BLaER1 treated with 17β-estradiol and CSF1 and Interleukin-3, amounts not matched to agents 10 nM and 100 nM (cell line): ENCODE data around the gene NFAM1.

Experiments
- H3K27ac ChIP-seq, 11 experiments: shearing (Covaris generic); formaldehyde crosslinking; 2 replicates each; pipeline ENCODE4 v1.8.1; 2022
- H3K27me3 ChIP-seq, 11 experiments: shearing (Covaris generic); formaldehyde crosslinking; 2 replicates each; pipeline ENCODE4 v1.8.1; 2022
- H3K36me3 ChIP-seq, 11 experiments: shearing (Covaris generic); formaldehyde crosslinking; 2 replicates each; pipeline ENCODE4 v1.8.1; 2022
- H3K4me1 ChIP-seq, 10 experiments: shearing (Covaris generic); formaldehyde crosslinking; 2 replicates each; pipeline ENCODE4 v1.8.1; 2022
- H3K4me2 ChIP-seq, 11 experiments: shearing (Covaris generic); formaldehyde crosslinking; 2 replicates each; pipeline ENCODE4 v1.8.1; 2022
- H3K4me3 ChIP-seq, 10 experiments: shearing (Covaris generic); formaldehyde crosslinking; 2 replicates each; pipeline ENCODE4 v1.8.1; 2022
- H3K9ac ChIP-seq, 11 experiments: shearing (Covaris generic); formaldehyde crosslinking; 2 replicates each; pipeline ENCODE4 v1.8.1; 2022
- H3K9me3 ChIP-seq, 11 experiments: shearing (Covaris generic); formaldehyde crosslinking; replicated peaks in 1 of 11; 2 replicates each; pipeline ENCODE4 v1.8.1; 2022
- H4K20me1 ChIP-seq, 11 experiments: shearing (Covaris generic); formaldehyde crosslinking; 2 replicates each; pipeline ENCODE4 v1.8.1; 2022
- Cebpa-rat ChIP-seq, 11 experiments: shearing (Covaris generic); IDR thresholded peaks; 2 replicates each; pipeline ENCODE4 v1.8.1; 2022

The NFAM1 gene

GRCh38 chr22:42376711-42377554 is 55.3 kb downstream of the NFAM1 start:
- H3K27ac ChIP-seq = no peak overlapping the region
- H3K9me3 ChIP-seq = no peaks in the 10 kb centered on the region
- H3K27me3 ChIP-seq = no peaks in the 10 kb centered on the region
- H4K20me1 ChIP-seq = peaks cover 0 to 14% (median 0%) of the 10 kb centered on the region in 11 experiments; a peak in 2 of 22 replicates
- peak overlapping the region in 9 of 11 experiments; percentile 2 to 91 (median 45); a peak in 11 of 22 replicates for H3K4me2 ChIP-seq
- H3K4me1 ChIP-seq = peaks cover 26 to 37% (median 30%) of the 10 kb centered on the region in 10 experiments
- H3K36me3 ChIP-seq = no peaks in the 10 kb centered on the region
- TF ChIP-seq Cebpa-rat (IDR thresholded peaks at IDR 0.05) = no peak
- no peak overlapping the region for H3K9ac ChIP-seq
- no peak overlapping the region for H3K4me3 ChIP-seq

GRCh38 chr22:42375982-42376381 is 56.2 kb downstream of the NFAM1 start:
- H3K27me3 ChIP-seq = no peaks in the 10 kb centered on the region
- H3K36me3 ChIP-seq = no peaks in the 10 kb centered on the region
- H3K4me1 ChIP-seq = peaks cover 26 to 43% (median 31%) of the 10 kb centered on the region in 10 experiments
- peaks cover 0 to 10% (median 0%) of the 10 kb centered on the region in 11 experiments; a peak in 2 of 22 replicates for H4K20me1 ChIP-seq
- no peaks in the 10 kb centered on the region for H3K9me3 ChIP-seq
- no peak overlapping the region for H3K27ac ChIP-seq
- no peak for TF ChIP-seq Cebpa-rat (IDR thresholded peaks at IDR 0.05)
- no peak overlapping the region; a peak in 1 of 22 replicates for H3K9ac ChIP-seq
- H3K4me2 ChIP-seq = peak overlapping the region in 10 of 11 experiments; percentile 2 to 91 (median 43); a peak in 21 of 22 replicates
- no peak overlapping the region for H3K4me3 ChIP-seq

- TF ChIP-seq Cebpa-rat (IDR thresholded peaks at IDR 0.05) = no peak
These were observed 59.2 kb downstream of the NFAM1 start for GRCh38 chr22:42372976-42373375.

GRCh38 chr22:42371501-42371900 is 60.7 kb downstream of the NFAM1 start:
- H3K4me3 ChIP-seq = no peak overlapping the region
- H3K4me2 ChIP-seq = peak overlapping the region in 4 of 11 experiments; percentile 5 to 18 (median 12); a peak in 1 of 22 replicates
- no peak overlapping the region for H3K27ac ChIP-seq
- H3K27me3 ChIP-seq = peaks cover 25 to 26% (median 26%) of the 10 kb centered on the region in 11 experiments
- no peaks in the 10 kb centered on the region for H3K9me3 ChIP-seq
- peaks cover 0 to 24% (median 16%) of the 10 kb centered on the region in 11 experiments; a peak in 14 of 22 replicates for H4K20me1 ChIP-seq
- TF ChIP-seq Cebpa-rat (IDR thresholded peaks at IDR 0.05) = no peak
- peaks cover 41 to 63% (median 45%) of the 10 kb centered on the region in 10 experiments for H3K4me1 ChIP-seq
- no peak overlapping the region for H3K9ac ChIP-seq
- no peaks in the 10 kb centered on the region for H3K36me3 ChIP-seq

More at GRCh38 chr22:42372976-42373375, 59.2 kb downstream of the NFAM1 start:
- Histone ChIP-seq H3K9me3 (no peaks in the 10 kb centered on the region), H3K27ac (no peak overlapping the region), H3K4me3 (no peak overlapping the region), H3K9ac (no peak overlapping the region), H4K20me1 (peaks cover 0 to 10% (median 9%) of the 10 kb centered on the region in 11 experiments; a peak in 12 of 22 replicates), H3K4me1 (peaks cover 44 to 66% (median 49%) of the 10 kb centered on the region in 10 experiments), H3K36me3 (no peaks in the 10 kb centered on the region), H3K4me2 (no peak overlapping the region), H3K27me3 (peaks cover 10 to 11% (median 11%) of the 10 kb centered on the region in 11 experiments)

GRCh38 chr22:42371099-42371498 is 61.1 kb downstream of the NFAM1 start:
- peaks cover 29 to 30% (median 30%) of the 10 kb centered on the region in 11 experiments for H3K27me3 ChIP-seq
- peaks cover 37 to 61% (median 43%) of the 10 kb centered on the region in 10 experiments for H3K4me1 ChIP-seq
- no peaks in the 10 kb centered on the region for H3K36me3 ChIP-seq
- no peak overlapping the region for H3K9ac ChIP-seq
- H3K4me2 ChIP-seq = peak overlapping the region in 4 of 11 experiments; percentile 5 to 18 (median 12); a peak in 1 of 22 replicates
- no peak overlapping the region for H3K4me3 ChIP-seq
- TF ChIP-seq Cebpa-rat (IDR thresholded peaks at IDR 0.05) = no peak
- no peak overlapping the region for H3K27ac ChIP-seq
- peaks cover 0 to 27% (median 16%) of the 10 kb centered on the region in 11 experiments; a peak in 14 of 22 replicates for H4K20me1 ChIP-seq
- H3K9me3 ChIP-seq = no peaks in the 10 kb centered on the region

GRCh38 chr22:42369250-42370041 is 62.8 kb downstream of the NFAM1 start:
- Histone ChIP-seq H3K27ac (peak overlapping the region in 3 of 11 experiments; percentile 29 to 52 (median 35); a peak in 4 of 22 replicates), H3K4me1 (peaks cover 37 to 61% (median 43%) of the 10 kb centered on the region in 10 experiments), H3K9ac (peak overlapping the region in 10 of 11 experiments; percentile 54 to 71 (median 62); a peak in 19 of 22 replicates)

GRCh38 chr22:42368379-42369249 is 63.6 kb downstream of the NFAM1 start:
- peaks cover 35 to 56% (median 39%) of the 10 kb centered on the region in 10 experiments for H3K4me1 ChIP-seq
- TF ChIP-seq Cebpa-rat (IDR thresholded peaks at IDR 0.05) = no peak
- H3K9me3 ChIP-seq = no peaks in the 10 kb centered on the region
- no peaks in the 10 kb centered on the region for H3K36me3 ChIP-seq
- H4K20me1 ChIP-seq = peaks cover 0 to 36% (median 22%) of the 10 kb centered on the region in 11 experiments; a peak in 15 of 22 replicates
- H3K4me2 ChIP-seq = peak overlapping the region; percentile 97 to 100 (median 99)
- H3K27me3 ChIP-seq = peaks cover 54 to 55% (median 55%) of the 10 kb centered on the region in 11 experiments
- peak overlapping the region; percentile 62 to 75 (median 67) for H3K4me3 ChIP-seq
- no peak overlapping the region for H3K27ac ChIP-seq
- H3K9ac ChIP-seq = peak overlapping the region; percentile 12 to 71 (median 59); a peak in 18 of 22 replicates

More at GRCh38 chr22:42369250-42370041, 62.8 kb downstream of the NFAM1 start:
- H4K20me1 ChIP-seq = peaks cover 0 to 36% (median 22%) of the 10 kb centered on the region in 11 experiments; a peak in 15 of 22 replicates
- H3K4me3 ChIP-seq = peak overlapping the region; percentile 62 to 75 (median 67)
- no peaks in the 10 kb centered on the region for H3K9me3 ChIP-seq
- peak overlapping the region; percentile 97 to 100 (median 99) for H3K4me2 ChIP-seq
- no peaks in the 10 kb centered on the region for H3K36me3 ChIP-seq
- peaks cover 45 to 47% (median 46%) of the 10 kb centered on the region in 11 experiments for H3K27me3 ChIP-seq
- TF ChIP-seq Cebpa-rat (IDR thresholded peaks at IDR 0.05) = no peak
